WTC11 (cell line): ENCODE measurements around the gene ARHGAP23. TPM values are rescaled to one million over a fixed set of nuclear protein-coding genes. Genes with fewer than 3 reads are reported as not detected.

Experiments
- ATAC-seq: fragments of 200-7000 bp; cut with Tn5 transposase; 2 replicates; pipeline ENCODE4 v1.10.0; 2021; ENCODE audit warnings: mild to moderate bottlenecking, moderate library complexity
- CTCF ChIA-PET: fragments of 300-600 bp; sonication (Branson Sonifier 250); formaldehyde crosslinking; loops from one replicate; lab custom pipeline; 2021; ENCODE audit warnings: antibody characterized with exemption; lab: Charles Lee
- POLR2A ChIA-PET: fragments of 350-600 bp; sonication (Branson Sonifier 250); formaldehyde crosslinking; loops from one replicate; lab custom pipeline; 2021; ENCODE audit warnings: antibody characterized with exemption; lab: Charles Lee
- DNase-seq: peaks from one replicate; pipeline ENCODE4 v3.0.0; 2021; ENCODE audit warnings: low spot score
- H3K27ac Mint-ChIP-seq: 2 replicates; pipeline ENCODE4 v1.8.0; 2021; ENCODE audit warnings: mixed read lengths
- H3K27me3 Mint-ChIP-seq: 2 replicates; pipeline ENCODE4 v1.8.0; 2021; ENCODE audit warnings: low read depth, mild to moderate bottlenecking, moderate library complexity, mixed read lengths
- H3K36me3 Mint-ChIP-seq: 2 replicates; pipeline ENCODE4 v1.8.0; 2021; ENCODE audit warnings: mixed read lengths
- H3K4me1 Mint-ChIP-seq: 2 replicates; pipeline ENCODE4 v1.8.0; 2022; ENCODE audit warnings: mixed read lengths
- H3K4me3 Mint-ChIP-seq: 2 replicates; pipeline ENCODE4 v1.8.0; 2021; ENCODE audit warnings: mild to moderate bottlenecking, moderate library complexity, mixed read lengths
- H3K9me3 Mint-ChIP-seq: 2 replicates; pipeline ENCODE4 v1.8.0; 2021; ENCODE audit warnings: mixed read lengths
- EMX1 ChIP-seq: fragments of 250-450 bp; sonication (Bioruptor Pico); IDR thresholded peaks from 2 replicates; pipeline ENCODE4 v1.8.0; 2021; ENCODE audit warnings: mild to moderate bottlenecking
- JAZF1 ChIP-seq: fragments of 250-450 bp; sonication (Bioruptor Pico); IDR thresholded peaks from 2 replicates; pipeline ENCODE4 v1.9.0; 2021; ENCODE audit warnings: moderate library complexity, mild to moderate bottlenecking, inconsistent platforms
- NFYB ChIP-seq: sonication (generic); formaldehyde crosslinking; conservative IDR thresholded peaks from 2 replicates; pipeline ENCODE4 v1.8.0; 2022; ENCODE audit warnings: low read depth, missing genetic modification reagents
- PRRX2 ChIP-seq: fragments of 250-450 bp; sonication (Bioruptor Pico); IDR thresholded peaks from 2 replicates; pipeline ENCODE4 v1.8.0; 2021; ENCODE audit warnings: mild to moderate bottlenecking
- TEAD1 ChIP-seq: sonication (generic); formaldehyde crosslinking; IDR thresholded peaks from 2 replicates; pipeline ENCODE4 v1.8.0; 2022; ENCODE audit warnings: mild to moderate bottlenecking, missing genetic modification reagents
- ZNF138 ChIP-seq: sonication (generic); formaldehyde crosslinking; conservative IDR thresholded peaks from 2 replicates; pipeline ENCODE4 v1.8.1; 2022; ENCODE audit warnings: mild to moderate bottlenecking, moderate library complexity, missing genetic modification reagents
- ZNF263 ChIP-seq: sonication (generic); formaldehyde crosslinking; IDR thresholded peaks from 2 replicates; pipeline ENCODE4 v1.8.1; 2022; ENCODE audit warnings: low read depth, mild to moderate bottlenecking, moderate library complexity, missing genetic modification reagents
- ZNF423 ChIP-seq: fragments of 250-450 bp; sonication (Bioruptor Pico); IDR thresholded peaks from 2 replicates; pipeline ENCODE4 v2.1.2; 2022; ENCODE audit warnings: mild to moderate bottlenecking, moderate library complexity
- total RNA-seq: library from RNA; stranded (reverse); gene quantifications from 3 replicates; pipeline ENCODE4 v1.2.3, GENCODE V29; 2021
- TF ChIP-seq, protein P1 (sequence below): fragments of 250-450 bp; sonication (Bioruptor Pico); IDR thresholded peaks from 2 replicates; pipeline ENCODE4 v2.1.2; 2022; ENCODE audit warnings: mild to moderate bottlenecking, moderate library complexity
- TF ChIP-seq, protein P2 (sequence below): sonication (generic); formaldehyde crosslinking; conservative IDR thresholded peaks from 2 replicates; pipeline ENCODE4 v1.8.1; 2023; ENCODE audit warnings: mild to moderate bottlenecking, low read depth, missing genetic modification reagents, moderate library complexity
- TF ChIP-seq, protein P3 (sequence below): sonication (generic); formaldehyde crosslinking; IDR thresholded peaks from 2 replicates; pipeline ENCODE4 v1.8.1; 2023; ENCODE audit warnings: mild to moderate bottlenecking, missing genetic modification reagents
- TF ChIP-seq, protein P4 (sequence below): sonication (generic); formaldehyde crosslinking; IDR thresholded peaks from 2 replicates; pipeline ENCODE4 v1.8.1; 2022; ENCODE audit warnings: mild to moderate bottlenecking, missing genetic modification reagents, moderate library complexity, borderline replicate concordance
- TF ChIP-seq, protein P5 (sequence below): sonication (generic); formaldehyde crosslinking; IDR thresholded peaks from 2 replicates; pipeline ENCODE4 v1.8.1; 2022; ENCODE audit warnings: mild to moderate bottlenecking, moderate library complexity, missing genetic modification reagents

The ARHGAP23 gene
- total RNA-seq, 1 experiment from 2014 or later = 66.0 TPM

DNA sequence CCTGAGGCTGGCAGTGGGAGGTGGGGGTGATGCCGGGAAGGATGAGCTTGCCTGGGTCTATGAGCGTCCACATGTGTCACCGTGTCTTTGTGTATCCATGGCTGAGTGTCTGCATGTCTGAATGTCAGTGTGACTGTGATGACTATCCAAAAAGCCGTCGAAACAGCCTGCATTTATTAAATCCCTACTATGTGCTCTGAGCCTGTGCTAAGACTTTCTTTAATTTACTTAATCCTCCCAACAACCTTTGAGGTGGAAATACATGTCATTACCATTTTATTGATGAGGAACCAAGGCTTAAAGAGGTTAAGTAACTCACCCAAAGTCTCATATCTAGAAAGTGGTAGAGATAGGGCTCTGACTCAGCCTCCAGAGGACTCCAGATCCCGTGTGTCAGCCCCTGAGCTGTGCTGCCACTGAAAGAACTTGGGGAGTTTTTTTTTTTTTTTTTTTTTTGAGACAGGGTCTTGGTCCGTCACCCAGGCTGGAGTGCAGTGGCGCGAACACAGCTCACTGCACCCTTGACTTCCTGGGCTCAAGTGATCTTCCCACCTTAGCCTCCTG is 20.0 kb downstream of the ARHGAP23 start:
- CTCF ChIA-PET = interaction anchor here (0.6 to 1.1 kb wide), 3 partner anchors 21 to 136 kb away, joined by 3 to 4 read pairs (median 4); no protein-coding TSS in a partner anchor
- peak overlapping the region; percentile 53 for H3K27ac Mint-ChIP-seq
- no peaks in the 10 kb centered on the region for H3K9me3 Mint-ChIP-seq
- ATAC-seq (no peak), DNase-seq (no peak)
- POLR2A ChIA-PET = interaction anchor here (0.7 kb wide), 2 partner anchors 61 to 953 kb away, joined by 3 to 4 read pairs; no protein-coding TSS in a partner anchor
- 0 out of 2 replicates have a peak, but pooled peaks cover 2% of the 10 kb centered on the region for H3K36me3 Mint-ChIP-seq
- TF ChIP-seq, protein P1, sequence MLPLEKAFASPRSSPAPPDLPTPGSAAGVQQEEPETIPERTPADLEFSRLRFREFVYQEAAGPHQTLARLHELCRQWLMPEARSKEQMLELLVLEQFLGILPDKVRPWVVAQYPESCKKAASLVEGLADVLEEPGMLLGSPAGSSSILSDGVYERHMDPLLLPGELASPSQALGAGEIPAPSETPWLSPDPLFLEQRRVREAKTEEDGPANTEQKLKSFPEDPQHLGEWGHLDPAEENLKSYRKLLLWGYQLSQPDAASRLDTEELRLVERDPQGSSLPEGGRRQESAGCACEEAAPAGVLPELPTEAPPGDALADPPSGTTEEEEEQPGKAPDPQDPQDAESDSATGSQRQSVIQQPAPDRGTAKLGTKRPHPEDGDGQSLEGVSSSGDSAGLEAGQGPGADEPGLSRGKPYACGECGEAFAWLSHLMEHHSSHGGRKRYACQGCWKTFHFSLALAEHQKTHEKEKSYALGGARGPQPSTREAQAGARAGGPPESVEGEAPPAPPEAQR = no peak
- no peak overlapping the region for H3K4me3 Mint-ChIP-seq
- H3K27me3 Mint-ChIP-seq = 0 out of 2 replicates have a peak, but pooled peaks cover 2% of the 10 kb centered on the region
- H3K4me1 Mint-ChIP-seq = peaks cover 53% of the 10 kb centered on the region

DNA sequence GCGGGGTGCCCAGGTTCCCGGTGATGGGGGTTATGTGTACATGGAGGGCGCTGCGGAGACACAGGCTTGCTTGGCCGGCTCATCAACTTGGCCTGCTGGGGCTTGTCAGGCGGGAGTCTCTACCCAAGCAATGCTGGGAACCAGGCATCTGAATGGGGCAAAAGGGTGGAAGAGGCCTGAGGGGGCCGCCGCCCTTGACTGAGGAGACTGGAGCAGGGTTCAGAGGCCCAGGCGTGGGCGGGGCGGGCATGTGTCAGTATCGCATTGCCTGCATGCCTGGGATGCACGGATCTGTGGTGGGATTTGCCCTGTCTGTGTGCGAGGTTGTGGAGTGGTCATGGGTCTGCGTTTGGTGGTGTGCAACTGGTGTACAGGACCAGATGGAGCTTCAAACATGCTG is 21.1 kb downstream of the ARHGAP23 start:
- POLR2A ChIA-PET = interaction anchor here (3.1 kb wide), 1 partner anchor 61 kb away, joined by 23 read pairs; no protein-coding TSS in a partner anchor
- H3K9me3 Mint-ChIP-seq = no peaks in the 10 kb centered on the region
- DNase-seq (peak; percentile 47), ATAC-seq (no peak)
- H3K4me1 Mint-ChIP-seq = peaks cover 50% of the 10 kb centered on the region
- H3K27me3 Mint-ChIP-seq = 0 out of 2 replicates have a peak, but pooled peaks cover 2% of the 10 kb centered on the region
- H3K36me3 Mint-ChIP-seq = 0 out of 2 replicates have a peak, but pooled peaks cover 2% of the 10 kb centered on the region
- H3K4me3 Mint-ChIP-seq = peak overlapping the region; percentile 5; the same call in 1 of the 2 replicates
- H3K27ac Mint-ChIP-seq = peak overlapping the region; percentile 97
- TF ChIP-seq ZNF263 (CRISPR knock-in tag) (no peak), PRRX2 (CRISPR knock-in tag) (no peak), ZNF423 (CRISPR knock-in tag) (no peak), TEAD1 (CRISPR knock-in tag) (no peak), NFYB (CRISPR knock-in tag) (no peak), ZNF138 (no peak), EMX1 (CRISPR knock-in tag) (no peak), JAZF1 (CRISPR knock-in tag) (no peak)
- TF ChIP-seq, protein P2, sequence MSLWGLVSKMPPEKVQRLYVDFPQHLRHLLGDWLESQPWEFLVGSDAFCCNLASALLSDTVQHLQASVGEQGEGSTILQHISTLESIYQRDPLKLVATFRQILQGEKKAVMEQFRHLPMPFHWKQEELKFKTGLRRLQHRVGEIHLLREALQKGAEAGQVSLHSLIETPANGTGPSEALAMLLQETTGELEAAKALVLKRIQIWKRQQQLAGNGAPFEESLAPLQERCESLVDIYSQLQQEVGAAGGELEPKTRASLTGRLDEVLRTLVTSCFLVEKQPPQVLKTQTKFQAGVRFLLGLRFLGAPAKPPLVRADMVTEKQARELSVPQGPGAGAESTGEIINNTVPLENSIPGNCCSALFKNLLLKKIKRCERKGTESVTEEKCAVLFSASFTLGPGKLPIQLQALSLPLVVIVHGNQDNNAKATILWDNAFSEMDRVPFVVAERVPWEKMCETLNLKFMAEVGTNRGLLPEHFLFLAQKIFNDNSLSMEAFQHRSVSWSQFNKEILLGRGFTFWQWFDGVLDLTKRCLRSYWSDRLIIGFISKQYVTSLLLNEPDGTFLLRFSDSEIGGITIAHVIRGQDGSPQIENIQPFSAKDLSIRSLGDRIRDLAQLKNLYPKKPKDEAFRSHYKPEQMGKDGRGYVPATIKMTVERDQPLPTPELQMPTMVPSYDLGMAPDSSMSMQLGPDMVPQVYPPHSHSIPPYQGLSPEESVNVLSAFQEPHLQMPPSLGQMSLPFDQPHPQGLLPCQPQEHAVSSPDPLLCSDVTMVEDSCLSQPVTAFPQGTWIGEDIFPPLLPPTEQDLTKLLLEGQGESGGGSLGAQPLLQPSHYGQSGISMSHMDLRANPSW (CRISPR knock-in tag) = no peak
- TF ChIP-seq, protein P3, sequence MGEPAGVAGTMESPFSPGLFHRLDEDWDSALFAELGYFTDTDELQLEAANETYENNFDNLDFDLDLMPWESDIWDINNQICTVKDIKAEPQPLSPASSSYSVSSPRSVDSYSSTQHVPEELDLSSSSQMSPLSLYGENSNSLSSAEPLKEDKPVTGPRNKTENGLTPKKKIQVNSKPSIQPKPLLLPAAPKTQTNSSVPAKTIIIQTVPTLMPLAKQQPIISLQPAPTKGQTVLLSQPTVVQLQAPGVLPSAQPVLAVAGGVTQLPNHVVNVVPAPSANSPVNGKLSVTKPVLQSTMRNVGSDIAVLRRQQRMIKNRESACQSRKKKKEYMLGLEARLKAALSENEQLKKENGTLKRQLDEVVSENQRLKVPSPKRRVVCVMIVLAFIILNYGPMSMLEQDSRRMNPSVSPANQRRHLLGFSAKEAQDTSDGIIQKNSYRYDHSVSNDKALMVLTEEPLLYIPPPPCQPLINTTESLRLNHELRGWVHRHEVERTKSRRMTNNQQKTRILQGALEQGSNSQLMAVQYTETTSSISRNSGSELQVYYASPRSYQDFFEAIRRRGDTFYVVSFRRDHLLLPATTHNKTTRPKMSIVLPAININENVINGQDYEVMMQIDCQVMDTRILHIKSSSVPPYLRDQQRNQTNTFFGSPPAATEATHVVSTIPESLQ = no peak
- TF ChIP-seq, protein P4, sequence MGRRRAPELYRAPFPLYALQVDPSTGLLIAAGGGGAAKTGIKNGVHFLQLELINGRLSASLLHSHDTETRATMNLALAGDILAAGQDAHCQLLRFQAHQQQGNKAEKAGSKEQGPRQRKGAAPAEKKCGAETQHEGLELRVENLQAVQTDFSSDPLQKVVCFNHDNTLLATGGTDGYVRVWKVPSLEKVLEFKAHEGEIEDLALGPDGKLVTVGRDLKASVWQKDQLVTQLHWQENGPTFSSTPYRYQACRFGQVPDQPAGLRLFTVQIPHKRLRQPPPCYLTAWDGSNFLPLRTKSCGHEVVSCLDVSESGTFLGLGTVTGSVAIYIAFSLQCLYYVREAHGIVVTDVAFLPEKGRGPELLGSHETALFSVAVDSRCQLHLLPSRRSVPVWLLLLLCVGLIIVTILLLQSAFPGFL = no peak
- TF ChIP-seq, protein P5, sequence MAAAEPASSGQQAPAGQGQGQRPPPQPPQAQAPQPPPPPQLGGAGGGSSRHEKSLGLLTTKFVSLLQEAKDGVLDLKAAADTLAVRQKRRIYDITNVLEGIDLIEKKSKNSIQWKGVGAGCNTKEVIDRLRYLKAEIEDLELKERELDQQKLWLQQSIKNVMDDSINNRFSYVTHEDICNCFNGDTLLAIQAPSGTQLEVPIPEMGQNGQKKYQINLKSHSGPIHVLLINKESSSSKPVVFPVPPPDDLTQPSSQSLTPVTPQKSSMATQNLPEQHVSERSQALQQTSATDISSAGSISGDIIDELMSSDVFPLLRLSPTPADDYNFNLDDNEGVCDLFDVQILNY (CRISPR knock-in tag) = no peak
- TF ChIP-seq, all 79 proteins: peak for 0
- CTCF ChIA-PET = interaction anchor here (0.6 to 4.2 kb wide), 4 partner anchors 7 to 149 kb away, joined by 3 to 70 read pairs (median 24); no protein-coding TSS in a partner anchor
